ENCODE data around the gene AQP6.

DNA sequence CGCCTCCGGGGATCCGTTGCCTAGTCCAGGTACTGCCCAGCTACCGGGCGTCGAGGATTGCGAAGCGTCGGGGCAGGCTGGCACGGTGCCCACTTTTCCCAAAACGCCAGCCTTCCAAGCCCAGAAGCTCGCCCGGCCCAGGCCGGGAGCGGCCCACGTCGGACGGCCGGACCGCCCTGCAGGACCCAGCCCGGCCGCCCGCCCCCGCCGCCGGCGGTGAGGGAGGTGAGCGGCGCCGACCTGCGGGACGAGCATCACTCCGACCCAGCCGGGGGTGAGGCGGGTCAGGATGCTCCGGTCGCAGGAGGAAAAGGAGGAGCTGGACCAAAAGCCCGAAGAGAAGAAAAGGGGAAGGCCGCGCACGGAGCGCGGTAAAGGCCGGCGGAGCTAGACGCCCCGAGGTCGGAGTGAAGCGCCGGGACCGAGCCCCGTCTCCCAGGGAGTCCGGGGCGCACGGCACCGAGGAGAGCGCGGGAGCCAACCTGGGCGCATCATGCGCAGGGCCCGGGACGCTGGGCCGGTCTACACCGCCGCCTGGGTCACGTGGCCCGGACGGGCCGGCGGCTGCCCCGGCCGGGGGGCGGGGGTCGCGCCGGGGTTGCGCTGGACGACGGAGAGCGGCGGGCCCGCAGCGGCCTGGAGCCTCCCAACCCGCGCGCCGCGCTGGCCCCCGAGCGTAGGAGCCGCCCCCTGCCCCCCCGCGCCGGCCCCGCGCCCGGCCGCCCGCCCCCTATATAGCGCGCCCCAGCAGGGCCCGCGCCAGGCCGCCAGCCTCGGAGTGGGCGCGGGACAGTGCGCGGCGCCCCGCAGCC, 11.4 kb upstream of the AQP6 start, which contains the start of gene AQP5:
- no peak for TF ChIP-seq POLR2AphosphoS5 (IDR thresholded peaks at IDR 0.05)
- no peak for TF ChIP-seq POLR2A (IDR thresholded peaks at IDR 0.05)
